ENCODE data around the gene ATP7B. TPM values are rescaled to one million over a fixed set of nuclear protein-coding genes. Genes with fewer than 3 reads are reported as not detected.

ATP7B gene
- total RNA-seq = 2.6 and 3.3 TPM in 2 replicates
- polyA plus RNA-seq = 1.0 and 1.7 TPM in 2 replicates
- polyA plus RNA-seq (2012) = 0.90 and 1.7 TPM in 2 replicates
- 0.82 and 6.6 TPM in 2 replicates for polyA minus RNA-seq (ENCODE audit: low replicate concordance)

DNA sequence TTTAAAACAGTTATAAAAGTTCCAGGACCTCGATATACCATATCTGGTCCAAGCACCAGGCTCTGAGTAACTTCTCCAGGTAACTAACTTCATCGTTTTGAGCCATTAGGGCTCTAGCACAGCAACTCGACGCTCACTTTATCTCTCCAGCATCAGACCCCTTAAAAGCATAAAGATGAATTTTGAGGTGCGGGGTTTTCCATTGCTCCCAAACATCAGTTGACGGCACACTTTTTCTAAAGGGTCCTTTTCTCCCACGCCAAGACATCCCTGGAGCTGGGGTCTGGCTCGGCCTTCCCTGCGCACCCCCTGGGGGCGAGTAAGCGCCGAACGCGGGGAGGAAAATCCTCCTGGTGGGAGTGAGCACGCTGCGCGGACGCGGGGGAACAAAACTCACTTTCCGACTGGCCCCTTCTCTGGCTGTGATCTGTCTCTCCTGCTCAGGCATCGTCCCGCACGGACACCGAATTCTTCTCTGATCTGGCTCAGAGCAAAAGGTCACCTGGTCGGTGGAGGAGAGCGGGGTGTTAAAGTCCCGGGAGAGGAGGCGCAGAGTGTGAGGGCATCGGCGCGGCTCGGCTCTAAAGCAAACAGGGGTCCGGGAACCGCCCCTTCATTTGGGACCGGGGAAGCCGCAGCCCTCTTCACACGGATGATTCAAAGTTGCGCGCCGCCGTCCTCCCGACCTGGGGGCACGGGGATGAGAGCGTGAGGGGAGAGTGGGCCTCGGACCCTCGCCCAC is at the start of gene ATP7B:
ATP7B (minus strand) TSS at position 561 of the 742 bp plus-strand sequence; CDS start at position 448, 113 bp downstream.
- Histone ChIP-seq H3K9me3 (ENCODE audit: control insufficient read depth, insufficient read depth, low read depth, low read length) (no peaks in the 10 kb centered on the region), H3K27ac (ENCODE audit: insufficient read depth, low read length) (peak within 1 kb of the TSS; percentile 78), H3K27me3 (ENCODE audit: control insufficient read depth, insufficient read depth, low read length) (peaks cover 10% of the 10 kb centered on the region), H3K4me1 (ENCODE audit: control insufficient read depth, extremely low read depth, insufficient read depth, low read length) (peaks cover 4% of the 10 kb centered on the region), H3K79me2 (ENCODE audit: control insufficient read depth, insufficient read depth, low read length) (peaks cover 25% of the 10 kb centered on the region), H3K4me2 (ENCODE audit: extremely low read depth, insufficient read depth, low read length) (peak within 1 kb of the TSS; percentile 100), H4K20me1 (ENCODE audit: control insufficient read depth, extremely low read depth, insufficient read depth, low read length) (no peaks in the 10 kb centered on the region), H2AFZ (ENCODE audit: low read length) (peak within 1 kb of the TSS; percentile 93), H3K36me3 (ENCODE audit: control insufficient read depth, insufficient read depth, low read length) (no peaks in the 10 kb centered on the region), H3K9ac (ENCODE audit: insufficient read depth, low read length) (peak within 1 kb of the TSS; percentile 66), H3K4me3 (replicated peaks in 1 of 4; ENCODE audit: control extremely low read depth in 1 of 4, insufficient read depth in 1 of 4, low read depth in 3 of 4, low read length in 4 of 4) (peak within 1 kb of the TSS; percentile 85 to 99 (median 96))
- DNase-seq (ENCODE audit: low read depth in 2 of 2) = peak in 1 of 2 donors; percentile 12
- TF ChIP-seq EZH2 (IDR thresholded peaks at IDR 0.05; ENCODE audit: low read length, missing control alignments) = peak; percentile 65
- TF ChIP-seq, protein P1, sequence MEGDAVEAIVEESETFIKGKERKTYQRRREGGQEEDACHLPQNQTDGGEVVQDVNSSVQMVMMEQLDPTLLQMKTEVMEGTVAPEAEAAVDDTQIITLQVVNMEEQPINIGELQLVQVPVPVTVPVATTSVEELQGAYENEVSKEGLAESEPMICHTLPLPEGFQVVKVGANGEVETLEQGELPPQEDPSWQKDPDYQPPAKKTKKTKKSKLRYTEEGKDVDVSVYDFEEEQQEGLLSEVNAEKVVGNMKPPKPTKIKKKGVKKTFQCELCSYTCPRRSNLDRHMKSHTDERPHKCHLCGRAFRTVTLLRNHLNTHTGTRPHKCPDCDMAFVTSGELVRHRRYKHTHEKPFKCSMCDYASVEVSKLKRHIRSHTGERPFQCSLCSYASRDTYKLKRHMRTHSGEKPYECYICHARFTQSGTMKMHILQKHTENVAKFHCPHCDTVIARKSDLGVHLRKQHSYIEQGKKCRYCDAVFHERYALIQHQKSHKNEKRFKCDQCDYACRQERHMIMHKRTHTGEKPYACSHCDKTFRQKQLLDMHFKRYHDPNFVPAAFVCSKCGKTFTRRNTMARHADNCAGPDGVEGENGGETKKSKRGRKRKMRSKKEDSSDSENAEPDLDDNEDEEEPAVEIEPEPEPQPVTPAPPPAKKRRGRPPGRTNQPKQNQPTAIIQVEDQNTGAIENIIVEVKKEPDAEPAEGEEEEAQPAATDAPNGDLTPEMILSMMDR (conservative IDR thresholded peaks at IDR 0.05 in 1 of 2, IDR thresholded peaks at IDR 0.05 in 1 of 2; ENCODE audit: low read depth in 1 of 2, low read length in 2 of 2) = peak in 1 of 2 donors; percentile 26

DNA sequence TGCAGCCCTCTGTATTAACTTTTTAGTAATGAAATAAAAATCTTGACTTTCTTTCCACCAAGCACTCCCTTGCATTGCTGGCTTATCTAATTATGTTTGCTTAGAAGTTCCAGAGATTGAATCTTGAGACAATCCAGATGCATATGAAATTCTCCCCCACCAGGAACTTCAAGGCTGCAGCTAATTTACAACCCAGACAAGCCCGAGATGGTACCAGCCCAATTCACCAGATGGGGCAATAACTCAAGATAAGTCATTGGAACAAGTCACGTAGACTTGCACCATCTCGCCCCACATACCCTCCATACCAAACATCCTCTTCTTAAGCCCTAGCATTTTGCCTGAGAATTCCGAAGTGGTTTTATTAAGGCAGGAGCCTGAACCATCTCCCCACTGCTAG is 42.2 kb upstream of the ATP7B start:
- H4K20me1 ChIP-seq (ENCODE audit: control insufficient read depth, extremely low read depth, insufficient read depth, low read length) = no peaks in the 10 kb centered on the region
- no peak overlapping the region for H2AFZ ChIP-seq (ENCODE audit: low read length)
- H3K4me3 ChIP-seq (replicated peaks in 1 of 4; ENCODE audit: control extremely low read depth in 1 of 4, insufficient read depth in 1 of 4, low read depth in 3 of 4, low read length in 4 of 4) = no peak overlapping the region
- H3K9me3 ChIP-seq (ENCODE audit: control insufficient read depth, insufficient read depth, low read depth, low read length) = no peaks in the 10 kb centered on the region
- H3K27me3 ChIP-seq (ENCODE audit: control insufficient read depth, insufficient read depth, low read length) = no peaks in the 10 kb centered on the region
- no peak overlapping the region for H3K9ac ChIP-seq (ENCODE audit: insufficient read depth, low read length)
- DNase-seq (ENCODE audit: low read depth in 2 of 2) = no peak
- no peak overlapping the region for H3K4me2 ChIP-seq (ENCODE audit: extremely low read depth, insufficient read depth, low read length)
- no peaks in the 10 kb centered on the region for H3K79me2 ChIP-seq (ENCODE audit: control insufficient read depth, insufficient read depth, low read length)
- no peak overlapping the region for H3K27ac ChIP-seq (ENCODE audit: insufficient read depth, low read length)
- no peaks in the 10 kb centered on the region for H3K4me1 ChIP-seq (ENCODE audit: control insufficient read depth, extremely low read depth, insufficient read depth, low read length)
- no peaks in the 10 kb centered on the region for H3K36me3 ChIP-seq (ENCODE audit: control insufficient read depth, insufficient read depth, low read length)
- no peak for TF ChIP-seq EZH2 (IDR thresholded peaks at IDR 0.05; ENCODE audit: low read length, missing control alignments)
- TF ChIP-seq, protein P1 (conservative IDR thresholded peaks at IDR 0.05 in 1 of 2, IDR thresholded peaks at IDR 0.05 in 1 of 2; ENCODE audit: low read depth in 1 of 2, low read length in 2 of 2) = no peak

DNA sequence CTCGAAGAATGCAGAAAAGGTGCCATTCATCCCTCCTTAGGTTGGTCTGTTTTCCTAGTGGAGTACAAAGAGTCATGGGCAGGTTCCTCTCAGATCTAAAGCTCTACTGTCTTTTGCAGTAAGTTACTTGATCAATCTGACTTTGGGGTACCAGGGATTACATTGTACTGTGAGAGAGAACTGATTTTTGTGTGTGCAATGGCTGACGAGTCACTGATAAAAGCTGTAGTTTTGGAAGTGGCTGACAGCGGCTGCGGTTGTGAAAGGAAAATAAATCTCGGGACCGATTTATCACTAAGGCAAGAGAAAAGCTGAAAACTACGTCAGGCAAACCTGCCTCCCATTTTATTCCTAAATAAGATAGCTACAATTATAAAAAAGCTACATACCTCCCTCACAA is 40.1 kb upstream of the ATP7B start:
- TF ChIP-seq EZH2 (IDR thresholded peaks at IDR 0.05; ENCODE audit: low read length, missing control alignments) = no peak
- TF ChIP-seq, protein P1 (conservative IDR thresholded peaks at IDR 0.05 in 1 of 2, IDR thresholded peaks at IDR 0.05 in 1 of 2; ENCODE audit: low read depth in 1 of 2, low read length in 2 of 2) = no peak
- no peak for DNase-seq (ENCODE audit: low read depth in 2 of 2)

More for the DNA sequence above, 40.1 kb upstream of the ATP7B start:
- no peaks in the 10 kb centered on the region for H3K4me1 ChIP-seq (ENCODE audit: control insufficient read depth, extremely low read depth, insufficient read depth, low read length)
- no peaks in the 10 kb centered on the region for H3K36me3 ChIP-seq (ENCODE audit: control insufficient read depth, insufficient read depth, low read length)
- no peaks in the 10 kb centered on the region for H4K20me1 ChIP-seq (ENCODE audit: control insufficient read depth, extremely low read depth, insufficient read depth, low read length)
- no peaks in the 10 kb centered on the region for H3K27me3 ChIP-seq (ENCODE audit: control insufficient read depth, insufficient read depth, low read length)
- no peak overlapping the region for H3K9ac ChIP-seq (ENCODE audit: insufficient read depth, low read length)
- no peak overlapping the region for H3K27ac ChIP-seq (ENCODE audit: insufficient read depth, low read length)
- no peak overlapping the region for H3K4me2 ChIP-seq (ENCODE audit: extremely low read depth, insufficient read depth, low read length)
- no peaks in the 10 kb centered on the region for H3K79me2 ChIP-seq (ENCODE audit: control insufficient read depth, insufficient read depth, low read length)
- no peaks in the 10 kb centered on the region for H3K9me3 ChIP-seq (ENCODE audit: control insufficient read depth, insufficient read depth, low read depth, low read length)
- no peak overlapping the region for H2AFZ ChIP-seq (ENCODE audit: low read length)
- no peak overlapping the region for H3K4me3 ChIP-seq (replicated peaks in 1 of 4; ENCODE audit: control extremely low read depth in 1 of 4, insufficient read depth in 1 of 4, low read depth in 3 of 4, low read length in 4 of 4)
